WTC11 (cell line): Measurements from ENCODE around the gene DENND1B. TPM values are rescaled to one million over a fixed set of nuclear protein-coding genes. Genes with fewer than 3 reads are reported as not detected.

Source experiments
- ATAC-seq: fragments of 200-7000 bp; cut with Tn5 transposase; 2 replicates; pipeline ENCODE4 v1.10.0; 2021; ENCODE audit warnings: mild to moderate bottlenecking, moderate library complexity
- CTCF ChIA-PET: fragments of 300-600 bp; sonication (Branson Sonifier 250); formaldehyde crosslinking; loops from one replicate; lab custom pipeline; 2021; ENCODE audit warnings: antibody characterized with exemption; lab: Charles Lee
- POLR2A ChIA-PET: fragments of 350-600 bp; sonication (Branson Sonifier 250); formaldehyde crosslinking; loops from one replicate; lab custom pipeline; 2021; ENCODE audit warnings: antibody characterized with exemption; lab: Charles Lee
- DNase-seq: peaks from one replicate; pipeline ENCODE4 v3.0.0; 2021; ENCODE audit warnings: low spot score
- H3K27ac Mint-ChIP-seq: 2 replicates; pipeline ENCODE4 v1.8.0; 2021; ENCODE audit warnings: mixed read lengths
- H3K27me3 Mint-ChIP-seq: 2 replicates; pipeline ENCODE4 v1.8.0; 2021; ENCODE audit warnings: low read depth, mild to moderate bottlenecking, moderate library complexity, mixed read lengths
- H3K36me3 Mint-ChIP-seq: 2 replicates; pipeline ENCODE4 v1.8.0; 2021; ENCODE audit warnings: mixed read lengths
- H3K4me1 Mint-ChIP-seq: 2 replicates; pipeline ENCODE4 v1.8.0; 2022; ENCODE audit warnings: mixed read lengths
- H3K4me3 Mint-ChIP-seq: 2 replicates; pipeline ENCODE4 v1.8.0; 2021; ENCODE audit warnings: mild to moderate bottlenecking, moderate library complexity, mixed read lengths
- H3K9me3 Mint-ChIP-seq: 2 replicates; pipeline ENCODE4 v1.8.0; 2021; ENCODE audit warnings: mixed read lengths
- CBFB ChIP-seq: sonication (generic); formaldehyde crosslinking; IDR thresholded peaks from 2 replicates; pipeline ENCODE4 v1.8.1; 2022; ENCODE audit warnings: mild to moderate bottlenecking, low read depth, missing genetic modification reagents
- CREB1 ChIP-seq: sonication (generic); formaldehyde crosslinking; IDR thresholded peaks from 2 replicates; pipeline ENCODE4 v1.8.0; 2023; ENCODE audit warnings: mild to moderate bottlenecking, missing genetic modification reagents
- FOXJ3 ChIP-seq: sonication (generic); formaldehyde crosslinking; IDR thresholded peaks from 2 replicates; pipeline ENCODE4 v1.9.0; 2021; ENCODE audit warnings: missing genetic modification reagents, mild to moderate bottlenecking, borderline replicate concordance
- HMGXB4 ChIP-seq: sonication (generic); formaldehyde crosslinking; IDR thresholded peaks from 2 replicates; pipeline ENCODE4 v1.8.1; 2023; ENCODE audit warnings: mild to moderate bottlenecking, moderate library complexity, missing genetic modification reagents
- IRF1 ChIP-seq: sonication (generic); formaldehyde crosslinking; IDR thresholded peaks from 2 replicates; pipeline ENCODE4 v1.8.0; 2023; ENCODE audit warnings: missing genetic modification reagents
- KAT7 ChIP-seq: sonication (generic); formaldehyde crosslinking; IDR thresholded peaks from 2 replicates; pipeline ENCODE4 v1.8.1; 2023; ENCODE audit warnings: missing genetic modification reagents, mild to moderate bottlenecking, borderline replicate concordance
- MLX ChIP-seq: sonication (generic); formaldehyde crosslinking; IDR thresholded peaks from 2 replicates; pipeline ENCODE4 v1.8.1; 2023; ENCODE audit warnings: mild to moderate bottlenecking, missing genetic modification reagents, moderate library complexity
- NFYB ChIP-seq: sonication (generic); formaldehyde crosslinking; conservative IDR thresholded peaks from 2 replicates; pipeline ENCODE4 v1.8.0; 2022; ENCODE audit warnings: low read depth, missing genetic modification reagents
- NR3C1 ChIP-seq: sonication (generic); formaldehyde crosslinking; conservative IDR thresholded peaks from 2 replicates; pipeline ENCODE4 v1.8.1; 2023; ENCODE audit warnings: low read depth, mild to moderate bottlenecking, missing genetic modification reagents
- OVOL2 ChIP-seq: fragments of 250-450 bp; sonication (Bioruptor Pico); IDR thresholded peaks from 2 replicates; pipeline ENCODE4 v1.9.0; 2021; ENCODE audit warnings: mild to moderate bottlenecking, borderline replicate concordance
- SP1 ChIP-seq: sonication (generic); formaldehyde crosslinking; conservative IDR thresholded peaks from 2 replicates; pipeline ENCODE4 v1.8.1; 2022; ENCODE audit warnings: missing genetic modification reagents
- TEAD1 ChIP-seq: sonication (generic); formaldehyde crosslinking; IDR thresholded peaks from 2 replicates; pipeline ENCODE4 v1.8.0; 2022; ENCODE audit warnings: mild to moderate bottlenecking, missing genetic modification reagents
- TEAD4 ChIP-seq: sonication (generic); formaldehyde crosslinking; IDR thresholded peaks from 2 replicates; pipeline ENCODE4 v1.8.0; 2022; ENCODE audit warnings: mild to moderate bottlenecking, missing genetic modification reagents
- ZBTB21 ChIP-seq: sonication (generic); formaldehyde crosslinking; IDR thresholded peaks from 2 replicates; pipeline ENCODE4 v1.8.1; 2023; ENCODE audit warnings: mild to moderate bottlenecking, missing genetic modification reagents, borderline replicate concordance
- ZNF416 ChIP-seq: fragments of 250-450 bp; sonication (Bioruptor Pico); IDR thresholded peaks from 2 replicates; pipeline ENCODE4 v1.9.0; 2021; ENCODE audit warnings: mild to moderate bottlenecking, inconsistent platforms
- ZSCAN18 ChIP-seq: fragments of 250-450 bp; sonication (Bioruptor Pico); IDR thresholded peaks from 2 replicates; pipeline ENCODE4 v2.1.2; 2022; ENCODE audit warnings: mild to moderate bottlenecking, moderate library complexity
- total RNA-seq: library from RNA; stranded (reverse); gene quantifications from 3 replicates; pipeline ENCODE4 v1.2.3, GENCODE V29; 2021
- TF ChIP-seq, protein P1 (sequence below): sonication (generic); formaldehyde crosslinking; IDR thresholded peaks from 2 replicates; pipeline ENCODE4 v1.8.1; 2023; ENCODE audit warnings: mild to moderate bottlenecking, missing genetic modification reagents
- TF ChIP-seq, protein P2 (sequence below): sonication (generic); formaldehyde crosslinking; IDR thresholded peaks from 2 replicates; pipeline ENCODE4 v1.8.1; 2022; ENCODE audit warnings: low read depth, mild to moderate bottlenecking, moderate library complexity, missing genetic modification reagents, borderline replicate concordance
- TF ChIP-seq, protein P3 (sequence below): sonication (generic); formaldehyde crosslinking; IDR thresholded peaks from 2 replicates; pipeline ENCODE4 v1.8.1; 2022; ENCODE audit warnings: mild to moderate bottlenecking, missing genetic modification reagents, moderate library complexity, borderline replicate concordance
- TF ChIP-seq, protein P4 (sequence below): sonication (generic); formaldehyde crosslinking; conservative IDR thresholded peaks from 2 replicates; pipeline ENCODE4 v1.8.1; 2022; ENCODE audit warnings: mild to moderate bottlenecking, missing genetic modification reagents

Gene DENND1B
- total RNA-seq, 1 experiment from 2014 or later: 4.3 TPM

DNA sequence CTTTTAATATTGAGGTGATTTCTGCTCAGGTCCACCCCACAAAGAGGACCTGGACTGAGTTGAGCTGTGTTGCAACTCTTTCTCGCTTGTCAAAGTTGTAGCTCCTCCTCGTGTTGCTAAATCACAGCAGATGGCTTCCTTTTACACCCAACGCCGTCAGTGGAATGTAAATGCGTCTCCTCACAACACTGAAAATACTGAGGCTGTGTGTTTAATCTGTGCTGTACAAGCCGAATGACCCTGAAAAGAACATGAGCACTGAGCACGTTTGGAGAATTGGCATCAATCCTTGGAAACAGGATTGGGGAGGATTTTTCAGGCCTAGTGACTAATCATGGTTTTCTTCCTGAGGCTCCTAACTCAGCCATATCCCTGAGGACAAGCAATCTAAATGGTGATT, 311.2 kb downstream of the DENND1B start:
- Mint-ChIP-seq H3K9me3 (no peaks in the 10 kb centered on the region), H3K36me3 (no peaks in the 10 kb centered on the region), H3K27me3 (no peaks in the 10 kb centered on the region), H3K4me1 (peaks cover 31% of the 10 kb centered on the region), H3K27ac (no peak overlapping the region; the same call in 1 of the 2 replicates), H3K4me3 (no peak overlapping the region)
- CTCF ChIA-PET: no interaction called here
- TF ChIP-seq NR3C1 (CRISPR knock-in tag): no peak
- TF ChIP-seq CREB1: no peak
- no peak for TF ChIP-seq TEAD1
- no peak for TF ChIP-seq CBFB (CRISPR knock-in tag)
- no peak for TF ChIP-seq ZBTB21 (CRISPR knock-in tag)
- TF ChIP-seq, protein P1, sequence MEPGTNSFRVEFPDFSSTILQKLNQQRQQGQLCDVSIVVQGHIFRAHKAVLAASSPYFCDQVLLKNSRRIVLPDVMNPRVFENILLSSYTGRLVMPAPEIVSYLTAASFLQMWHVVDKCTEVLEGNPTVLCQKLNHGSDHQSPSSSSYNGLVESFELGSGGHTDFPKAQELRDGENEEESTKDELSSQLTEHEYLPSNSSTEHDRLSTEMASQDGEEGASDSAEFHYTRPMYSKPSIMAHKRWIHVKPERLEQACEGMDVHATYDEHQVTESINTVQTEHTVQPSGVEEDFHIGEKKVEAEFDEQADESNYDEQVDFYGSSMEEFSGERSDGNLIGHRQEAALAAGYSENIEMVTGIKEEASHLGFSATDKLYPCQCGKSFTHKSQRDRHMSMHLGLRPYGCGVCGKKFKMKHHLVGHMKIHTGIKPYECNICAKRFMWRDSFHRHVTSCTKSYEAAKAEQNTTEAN (CRISPR knock-in tag): no peak
- DNase-seq (no peak), ATAC-seq (no peak; the same call in 1 of the 2 replicates)
- POLR2A ChIA-PET: no interaction called here

DNA sequence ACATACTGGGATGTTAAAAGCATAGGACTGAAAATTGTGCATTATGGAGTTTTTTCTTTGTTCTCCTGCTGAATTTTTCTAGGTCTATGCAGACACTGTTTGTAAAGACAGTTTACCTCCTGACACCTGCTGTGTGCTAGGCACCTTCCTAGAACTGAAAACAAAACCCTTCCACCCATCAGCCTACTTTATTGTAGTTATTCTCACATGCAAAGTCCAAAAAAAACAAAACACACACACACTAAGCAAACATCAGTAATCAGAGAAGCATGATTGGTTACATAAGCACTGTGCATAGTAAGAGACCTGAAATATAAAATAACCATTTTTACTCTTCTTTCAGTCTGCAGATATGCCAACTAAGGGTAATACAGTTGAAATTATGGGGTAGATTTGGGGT, 312.1 kb downstream of the DENND1B start:
- DNase-seq (no peak), ATAC-seq (no peak)
- CTCF ChIA-PET: interaction anchor here (0.7 kb wide), 1 partner anchor 289 kb away, joined by 3 read pairs; no protein-coding TSS in a partner anchor
- Mint-ChIP-seq H3K27ac (no peak overlapping the region; the same call in 1 of the 2 replicates), H3K4me3 (no peak overlapping the region), H3K4me1 (peaks cover 24% of the 10 kb centered on the region), H3K36me3 (no peaks in the 10 kb centered on the region), H3K27me3 (no peaks in the 10 kb centered on the region), H3K9me3 (no peaks in the 10 kb centered on the region)
- TF ChIP-seq, protein P2, sequence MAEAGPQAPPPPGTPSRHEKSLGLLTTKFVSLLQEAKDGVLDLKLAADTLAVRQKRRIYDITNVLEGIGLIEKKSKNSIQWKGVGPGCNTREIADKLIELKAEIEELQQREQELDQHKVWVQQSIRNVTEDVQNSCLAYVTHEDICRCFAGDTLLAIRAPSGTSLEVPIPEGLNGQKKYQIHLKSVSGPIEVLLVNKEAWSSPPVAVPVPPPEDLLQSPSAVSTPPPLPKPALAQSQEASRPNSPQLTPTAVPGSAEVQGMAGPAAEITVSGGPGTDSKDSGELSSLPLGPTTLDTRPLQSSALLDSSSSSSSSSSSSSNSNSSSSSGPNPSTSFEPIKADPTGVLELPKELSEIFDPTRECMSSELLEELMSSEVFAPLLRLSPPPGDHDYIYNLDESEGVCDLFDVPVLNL (CRISPR knock-in tag): no peak
- TF ChIP-seq, protein P3, sequence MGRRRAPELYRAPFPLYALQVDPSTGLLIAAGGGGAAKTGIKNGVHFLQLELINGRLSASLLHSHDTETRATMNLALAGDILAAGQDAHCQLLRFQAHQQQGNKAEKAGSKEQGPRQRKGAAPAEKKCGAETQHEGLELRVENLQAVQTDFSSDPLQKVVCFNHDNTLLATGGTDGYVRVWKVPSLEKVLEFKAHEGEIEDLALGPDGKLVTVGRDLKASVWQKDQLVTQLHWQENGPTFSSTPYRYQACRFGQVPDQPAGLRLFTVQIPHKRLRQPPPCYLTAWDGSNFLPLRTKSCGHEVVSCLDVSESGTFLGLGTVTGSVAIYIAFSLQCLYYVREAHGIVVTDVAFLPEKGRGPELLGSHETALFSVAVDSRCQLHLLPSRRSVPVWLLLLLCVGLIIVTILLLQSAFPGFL: no peak
- POLR2A ChIA-PET: no interaction called here

DNA sequence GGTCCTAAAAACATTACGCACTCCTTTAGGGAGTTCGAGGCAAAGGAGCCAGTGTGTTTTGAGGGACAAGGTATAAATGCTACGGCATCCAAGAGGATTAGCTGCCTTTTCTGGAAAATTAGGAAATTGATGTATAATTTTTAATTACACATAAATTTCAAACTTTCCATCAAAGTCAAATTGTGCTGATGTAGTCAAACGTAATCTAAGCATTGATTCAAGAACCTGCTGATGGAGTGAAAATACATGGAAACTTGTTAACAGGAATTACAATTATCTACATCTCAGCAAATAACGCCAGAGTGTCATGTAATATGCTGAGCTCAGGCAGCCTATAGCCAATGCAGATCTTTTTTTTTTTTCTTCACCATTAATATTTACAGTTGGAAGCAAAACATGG, 312.7 kb downstream of the DENND1B start:
- CTCF ChIA-PET: interaction anchor here (0.7 kb wide), 1 partner anchor 290 kb away, joined by 3 read pairs; no protein-coding TSS in a partner anchor
- H3K36me3 Mint-ChIP-seq: no peaks in the 10 kb centered on the region

More for the DNA sequence above, 312.7 kb downstream of the DENND1B start:
- ATAC-seq: no peak
- no peak overlapping the region for H3K4me3 Mint-ChIP-seq
- TF ChIP-seq NR3C1 (CRISPR knock-in tag): no peak
- no peak for TF ChIP-seq NFYB
- no peak for TF ChIP-seq ZBTB21 (CRISPR knock-in tag)
- no peak for TF ChIP-seq KAT7
- TF ChIP-seq, protein P4, sequence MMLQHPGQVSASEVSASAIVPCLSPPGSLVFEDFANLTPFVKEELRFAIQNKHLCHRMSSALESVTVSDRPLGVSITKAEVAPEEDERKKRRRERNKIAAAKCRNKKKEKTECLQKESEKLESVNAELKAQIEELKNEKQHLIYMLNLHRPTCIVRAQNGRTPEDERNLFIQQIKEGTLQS (CRISPR knock-in tag): no peak
- TF ChIP-seq HMGXB4 (CRISPR knock-in tag): no peak
- TF ChIP-seq MLX (CRISPR knock-in tag): no peak
- no peak for TF ChIP-seq IRF1 (CRISPR knock-in tag)
- TF ChIP-seq TEAD4: no peak
- TF ChIP-seq ZSCAN18 (CRISPR knock-in tag): no peak
- TF ChIP-seq ZNF416: no peak
- TF ChIP-seq OVOL2 (CRISPR knock-in tag): no peak
- TF ChIP-seq SP1 (CRISPR knock-in tag): no peak
- no peak for TF ChIP-seq FOXJ3 (CRISPR knock-in tag)
- TF ChIP-seq, all 79 proteins: peak for 0
- POLR2A ChIA-PET: no interaction called here
- Mint-ChIP-seq H3K27ac (no peak overlapping the region), H3K4me1 (peaks cover 20% of the 10 kb centered on the region), H3K9me3 (no peaks in the 10 kb centered on the region), H3K27me3 (no peaks in the 10 kb centered on the region)
- no peak for DNase-seq
